ENCODE measurements around the gene IZUMO1.

- TF ChIP-seq POLR2A (IDR thresholded peaks at IDR 0.05; ENCODE audit: low read length), result no peak
- no peak for TF ChIP-seq JUNB (IDR thresholded peaks at IDR 0.05)
- no peak for TF ChIP-seq CEBPB (IDR thresholded peaks at IDR 0.05)
- no peak for TF ChIP-seq FOSL2 (IDR thresholded peaks at IDR 0.05)
- no peak for TF ChIP-seq FOSL2 (CRISPR knock-in tag; IDR thresholded peaks at IDR 0.05)
- no peak for TF ChIP-seq MAX (IDR thresholded peaks at IDR 0.05)
- no peak for TF ChIP-seq EP300 (IDR thresholded peaks at IDR 0.05)
- no peak for TF ChIP-seq POLR2AphosphoS2 (conservative IDR thresholded peaks at IDR 0.05; ENCODE audit: low read length)
- TF ChIP-seq MAZ (IDR thresholded peaks at IDR 0.05; ENCODE audit: borderline replicate concordance, low read depth, low read length), result no peak
- TF ChIP-seq NR3C1 (IDR thresholded peaks at IDR 0.05), result no peak
Observed at GRCh38 chr19:48718711-48719231, 27.9 kb downstream of the IZUMO1 start.
